ENCODE data around the gene PCDHGA3. TPM values are rescaled to one million over a fixed set of nuclear protein-coding genes. Genes with fewer than 3 reads are reported as not detected.
"Not testable (repeated sequence)": the region's sequence is repeated elsewhere in the genome, so short reads cannot be mapped to it uniquely, and the experiment has no call there.

Gene PCDHGA3
- total RNA-seq, 2 experiments from 2014 or later, result not detected

- Mint-ChIP-seq H3K4me3 (peak overlapping the region; percentile 92), H3K36me3 (ENCODE audit: low read depth) (peaks cover 53% of the 10 kb centered on the region), H3K4me1 (ENCODE audit: low read depth) (peaks cover 11% of the 10 kb centered on the region), H3K27me3 (peaks cover 53% of the 10 kb centered on the region), H3K27ac (peak overlapping the region; percentile 74), H3K9me3 (peaks cover 8% of the 10 kb centered on the region)
- H3K4me1 ChIP-seq (ENCODE audit: insufficient read depth, low read length), result peaks cover 8% of the 10 kb centered on the region
- ChIA-PET CTCF (interaction anchor here (0.7 to 8.1 kb wide), 4 partner anchors 187 to 238 kb away, joined by 5 to 40 read pairs (median 5); no protein-coding TSS in a partner anchor), POLR2A (interaction anchor here (1.4 to 1.6 kb wide), 2 partner anchors 238 kb away, joined by 3 to 5 read pairs; no protein-coding TSS in a partner anchor)
- H3K27ac ChIP-seq (ENCODE audit: low read depth in 1 of 2, low read length in 2 of 2), result peak overlapping the region in 1 of 2 donors; percentile 24
- intact Hi-C loops (cut with DNase I, micrococcal nuclease), result loop anchor here (1.0 to 10.0 kb wide), 5 partner anchors 89 to 769 kb away; partner anchors contain the start of genes PCDHGA10 (in 1 of the 2) and PCDHGB7 (in 1 of the 2)
- peaks cover 38 to 43% of the 10 kb centered on the region in 2 experiments for H3K9me3 ChIP-seq (ENCODE audit: control insufficient read depth in 1 of 2, insufficient read depth in 1 of 2, low read length in 2 of 2)
- DNase-seq (peak; percentile 51 to 83 (median 62)), ATAC-seq (ENCODE audit: poor library complexity) (peak; percentile 93)
- TF ChIP-seq CTCF (IDR thresholded peaks at IDR 0.05), result peak; percentile 58
- peak overlapping the region; percentile 61 for H3K4me3 ChIP-seq (ENCODE audit: low read length)
- no peaks in the 10 kb centered on the region for H3K36me3 ChIP-seq (ENCODE audit: insufficient read depth, low read length)
- H3K27me3 ChIP-seq (ENCODE audit: control insufficient read depth in 1 of 2, insufficient read depth in 2 of 2, low read length in 2 of 2), result peaks cover 18 to 27% of the 10 kb centered on the region in 2 experiments
These were observed 17.4 kb upstream of the PCDHGA3 start for GRCh38 chr5:141326088-141326854.

- DNase-seq, result no peak
- Histone ChIP-seq H3K9me3 (ENCODE audit: control insufficient read depth in 1 of 2, insufficient read depth in 1 of 2, low read length in 2 of 2) (peaks cover 43 to 44% of the 10 kb centered on the region in 2 experiments), H3K27me3 (ENCODE audit: control insufficient read depth in 1 of 2, insufficient read depth in 2 of 2, low read length in 2 of 2) (peaks cover 34 to 41% of the 10 kb centered on the region in 2 experiments), H3K27ac (ENCODE audit: low read depth in 1 of 2, low read length in 2 of 2) (no peak overlapping the region), H3K4me3 (ENCODE audit: low read length) (no peak overlapping the region), H3K36me3 (ENCODE audit: insufficient read depth, low read length) (no peaks in the 10 kb centered on the region), H3K4me1 (ENCODE audit: insufficient read depth, low read length) (peaks cover 6% of the 10 kb centered on the region)
- ChIA-PET POLR2A (interaction anchor here (1.0 kb wide), 1 partner anchor 8 kb away, joined by 5 read pairs; the partner anchor contains the start of gene TAF7), CTCF (interaction anchor here (8.1 kb wide), 1 partner anchor 236 kb away, joined by 40 read pairs; no protein-coding TSS in a partner anchor)
- no peak overlapping the region for H3K4me3 Mint-ChIP-seq
- peaks cover 6% of the 10 kb centered on the region for H3K9me3 Mint-ChIP-seq
- no peak overlapping the region for H3K27ac Mint-ChIP-seq
- intact Hi-C loops (cut with DNase I, micrococcal nuclease), result loop anchor here (10.0 kb wide), 3 partner anchors 87 to 767 kb away; partner anchors contain the start of genes PCDHGA10 (in 1 of the 2) and PCDHGB7 (in 1 of the 2)
- ATAC-seq (ENCODE audit: poor library complexity), result no peak
- TF ChIP-seq CTCF (IDR thresholded peaks at IDR 0.05), result no peak
- peaks cover 69% of the 10 kb centered on the region for H3K27me3 Mint-ChIP-seq
- H3K36me3 Mint-ChIP-seq (ENCODE audit: low read depth), result peaks cover 46% of the 10 kb centered on the region
- H3K4me1 Mint-ChIP-seq (ENCODE audit: low read depth), result peaks cover 11% of the 10 kb centered on the region
These were observed 15.4 kb upstream of the PCDHGA3 start for GRCh38 chr5:141328231-141328630.

GRCh38 chr5:141330299-141331080, 13.1 kb upstream of the PCDHGA3 start, which contains the start of gene PCDHGA1:
Gene PCDHGA1 (plus strand): TSS chr5:141330514.
- TF ChIP-seq CTCF (IDR thresholded peaks at IDR 0.05), result no peak
- H3K9me3 Mint-ChIP-seq, result peaks cover 14% of the 10 kb centered on the region
- H3K4me1 ChIP-seq (ENCODE audit: insufficient read depth, low read length), result peaks cover 6% of the 10 kb centered on the region
- H3K27me3 Mint-ChIP-seq, result peaks cover 92% of the 10 kb centered on the region
- no peak within 1 kb of the TSS for H3K27ac ChIP-seq (ENCODE audit: low read depth in 1 of 2, low read length in 2 of 2)
- DNase-seq (peak in 7 of 14 experiments; percentile 13 to 53 (median 31)), ATAC-seq (ENCODE audit: poor library complexity) (peak; percentile 60)
- peaks cover 11% of the 10 kb centered on the region for H3K4me1 Mint-ChIP-seq (ENCODE audit: low read depth)
- peaks cover 45 to 50% of the 10 kb centered on the region in 2 experiments for H3K9me3 ChIP-seq (ENCODE audit: control insufficient read depth in 1 of 2, insufficient read depth in 1 of 2, low read length in 2 of 2)
- H3K36me3 Mint-ChIP-seq (ENCODE audit: low read depth), result peaks cover 46% of the 10 kb centered on the region
- peaks cover 50 to 52% of the 10 kb centered on the region in 2 experiments for H3K27me3 ChIP-seq (ENCODE audit: control insufficient read depth in 1 of 2, insufficient read depth in 2 of 2, low read length in 2 of 2)
- POLR2A ChIA-PET, result interaction anchor here (1.8 kb wide), 1 partner anchor 10 kb away, joined by 18 read pairs; the partner anchor contains the start of gene TAF7
- intact Hi-C loops (cut with DNase I, micrococcal nuclease), result no loop called here
- H3K27ac Mint-ChIP-seq, result no peak within 1 kb of the TSS
- CTCF ChIA-PET, result interaction anchor here (0.5 to 8.1 kb wide), 9 partner anchors 8 to 577 kb away, joined by 3 to 40 read pairs (median 3); partner anchors contain the start of genes PCDHGA2, PCDHGB1, PCDHGB5 and TAF7
- no peaks in the 10 kb centered on the region for H3K36me3 ChIP-seq (ENCODE audit: insufficient read depth, low read length)
- peak within 1 kb of the TSS; percentile 62 for H3K4me3 Mint-ChIP-seq
- peak within 1 kb of the TSS; percentile 28 for H3K4me3 ChIP-seq (ENCODE audit: low read length)

- DNase-seq; H3K36me3 ChIP-seq (ENCODE audit: insufficient read depth, low read length); H3K4me3 Mint-ChIP-seq; intact Hi-C loops (cut with DNase I, micrococcal nuclease); H3K4me3 ChIP-seq (ENCODE audit: low read length); H3K4me1 ChIP-seq (ENCODE audit: insufficient read depth, low read length); CTCF ChIA-PET; H3K27ac ChIP-seq (ENCODE audit: low read depth in 1 of 2, low read length in 2 of 2); POLR2A ChIA-PET; H3K27ac Mint-ChIP-seq; ATAC-seq (ENCODE audit: poor library complexity); H3K4me1 Mint-ChIP-seq (ENCODE audit: low read depth): not testable (repeated sequence)
- Mint-ChIP-seq H3K9me3 (peaks cover 27% of the 10 kb centered on the region), H3K36me3 (ENCODE audit: low read depth) (peaks cover 49% of the 10 kb centered on the region), H3K27me3 (peaks cover 96% of the 10 kb centered on the region)
- Histone ChIP-seq H3K9me3 (ENCODE audit: control insufficient read depth in 1 of 2, insufficient read depth in 1 of 2, low read length in 2 of 2) (peaks cover 38 to 61% of the 10 kb centered on the region in 2 experiments), H3K27me3 (ENCODE audit: control insufficient read depth in 1 of 2, insufficient read depth in 2 of 2, low read length in 2 of 2) (peaks cover 50 to 65% of the 10 kb centered on the region in 2 experiments)
These were observed 11.1 kb upstream of the PCDHGA3 start for GRCh38 chr5:141332571-141332970.

Data from CD4-positive, alpha-beta T cell (primary cell).